Fibroblast of pulmonary artery (primary cell): Measurements from ENCODE around the gene PLP1.

Source experiments
- DNase-seq: peaks from one replicate; pipeline ENCODE4 v3.0.0-alpha.2; 2010; ENCODE audit warnings: low read depth
- H3K4me3 ChIP-seq: replicated peaks from 2 replicates; pipeline ENCODE4 v1.5.1; 2011; ENCODE audit warnings: low read depth, mild to moderate bottlenecking, control low read depth, low read length, moderate library complexity
- TF ChIP-seq, protein P1 (sequence below): IDR thresholded peaks from 2 replicates; pipeline ENCODE4 v1.5.1; 2011; ENCODE audit warnings: mild to moderate bottlenecking, control low read depth, low read length, inconsistent platforms; ENCODE audit errors: missing control alignments

The PLP1 gene

DNA sequence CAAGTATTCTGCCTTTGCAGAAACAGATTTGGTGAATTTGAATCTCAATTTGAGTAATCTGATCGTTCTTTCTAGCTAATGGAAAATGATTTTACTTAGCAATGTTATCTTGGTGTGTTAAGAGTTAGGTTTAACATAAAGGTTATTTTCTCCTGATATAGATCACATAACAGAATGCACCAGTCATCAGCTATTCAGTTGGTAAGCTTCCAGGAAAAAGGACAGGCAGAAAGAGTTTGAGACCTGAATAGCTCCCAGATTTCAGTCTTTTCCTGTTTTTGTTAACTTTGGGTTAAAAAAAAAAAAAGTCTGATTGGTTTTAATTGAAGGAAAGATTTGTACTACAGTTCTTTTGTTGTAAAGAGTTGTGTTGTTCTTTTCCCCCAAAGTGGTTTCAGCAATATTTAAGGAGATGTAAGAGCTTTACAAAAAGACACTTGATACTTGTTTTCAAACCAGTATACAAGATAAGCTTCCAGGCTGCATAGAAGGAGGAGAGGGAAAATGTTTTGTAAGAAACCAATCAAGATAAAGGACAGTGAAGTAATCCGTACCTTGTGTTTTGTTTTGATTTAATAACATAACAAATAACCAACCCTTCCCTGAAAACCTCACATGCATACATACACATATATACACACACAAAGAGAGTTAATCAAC lies 15.3 kb downstream of the PLP1 start:
- H3K4me3 ChIP-seq = no peak overlapping the region
- peak; percentile 19 for DNase-seq
- TF ChIP-seq, protein P1, sequence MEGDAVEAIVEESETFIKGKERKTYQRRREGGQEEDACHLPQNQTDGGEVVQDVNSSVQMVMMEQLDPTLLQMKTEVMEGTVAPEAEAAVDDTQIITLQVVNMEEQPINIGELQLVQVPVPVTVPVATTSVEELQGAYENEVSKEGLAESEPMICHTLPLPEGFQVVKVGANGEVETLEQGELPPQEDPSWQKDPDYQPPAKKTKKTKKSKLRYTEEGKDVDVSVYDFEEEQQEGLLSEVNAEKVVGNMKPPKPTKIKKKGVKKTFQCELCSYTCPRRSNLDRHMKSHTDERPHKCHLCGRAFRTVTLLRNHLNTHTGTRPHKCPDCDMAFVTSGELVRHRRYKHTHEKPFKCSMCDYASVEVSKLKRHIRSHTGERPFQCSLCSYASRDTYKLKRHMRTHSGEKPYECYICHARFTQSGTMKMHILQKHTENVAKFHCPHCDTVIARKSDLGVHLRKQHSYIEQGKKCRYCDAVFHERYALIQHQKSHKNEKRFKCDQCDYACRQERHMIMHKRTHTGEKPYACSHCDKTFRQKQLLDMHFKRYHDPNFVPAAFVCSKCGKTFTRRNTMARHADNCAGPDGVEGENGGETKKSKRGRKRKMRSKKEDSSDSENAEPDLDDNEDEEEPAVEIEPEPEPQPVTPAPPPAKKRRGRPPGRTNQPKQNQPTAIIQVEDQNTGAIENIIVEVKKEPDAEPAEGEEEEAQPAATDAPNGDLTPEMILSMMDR = no peak

DNA sequence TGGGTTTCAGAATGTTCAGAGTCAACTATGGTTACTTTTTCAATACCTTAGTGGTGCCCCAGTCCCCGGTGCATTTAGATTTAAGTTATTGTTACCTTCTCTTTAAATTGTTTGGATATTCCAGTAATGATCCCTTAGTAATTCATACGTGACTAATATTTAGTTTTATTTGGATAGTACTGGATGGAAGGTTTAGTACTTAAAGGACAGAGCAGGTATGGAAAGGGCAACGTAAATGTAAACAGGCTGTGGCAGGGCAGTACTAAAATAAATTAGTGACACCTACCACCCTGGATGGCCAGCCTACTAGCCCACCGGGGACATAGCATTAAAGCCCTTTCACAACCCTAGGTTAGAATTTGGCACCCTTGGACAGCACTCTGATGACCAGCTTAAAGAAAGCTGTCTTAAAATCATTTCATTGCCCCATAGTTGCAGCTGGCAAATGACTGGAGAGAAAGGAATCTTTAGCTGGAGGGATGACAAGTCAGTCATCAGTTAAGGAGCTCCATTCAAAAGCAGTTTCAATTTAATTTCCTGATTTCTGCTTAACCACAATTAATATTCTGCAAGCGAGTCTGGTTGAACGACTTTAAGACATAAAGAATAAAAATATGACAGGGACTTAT lies 16.4 kb downstream of the PLP1 start:
- TF ChIP-seq, protein P1 = no peak
- peak; percentile 81 for DNase-seq
- peak overlapping the region; percentile 33 for H3K4me3 ChIP-seq

DNA sequence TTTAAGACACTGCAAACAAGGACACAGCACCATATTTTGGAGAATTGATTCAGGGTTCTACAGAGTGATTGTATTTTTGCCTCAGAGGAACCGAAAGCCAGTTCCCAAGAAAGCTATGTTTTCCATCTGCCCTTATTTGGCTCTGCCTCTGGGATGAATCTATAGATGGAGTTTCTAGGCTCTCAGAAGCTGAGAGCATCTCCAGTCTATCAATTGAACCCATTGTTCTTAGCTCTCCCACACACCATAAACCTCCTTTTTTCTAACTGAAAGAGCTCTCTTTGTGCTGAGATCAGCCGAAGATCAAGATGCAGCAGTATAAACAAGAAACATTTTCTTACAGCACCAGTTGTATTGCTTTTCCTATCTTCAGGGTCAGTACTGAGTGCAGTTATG lies 16.9 kb downstream of the PLP1 start:
- DNase-seq = peak; percentile 44
- H3K4me3 ChIP-seq = peak overlapping the region; percentile 33
- TF ChIP-seq, protein P1 = no peak

DNA sequence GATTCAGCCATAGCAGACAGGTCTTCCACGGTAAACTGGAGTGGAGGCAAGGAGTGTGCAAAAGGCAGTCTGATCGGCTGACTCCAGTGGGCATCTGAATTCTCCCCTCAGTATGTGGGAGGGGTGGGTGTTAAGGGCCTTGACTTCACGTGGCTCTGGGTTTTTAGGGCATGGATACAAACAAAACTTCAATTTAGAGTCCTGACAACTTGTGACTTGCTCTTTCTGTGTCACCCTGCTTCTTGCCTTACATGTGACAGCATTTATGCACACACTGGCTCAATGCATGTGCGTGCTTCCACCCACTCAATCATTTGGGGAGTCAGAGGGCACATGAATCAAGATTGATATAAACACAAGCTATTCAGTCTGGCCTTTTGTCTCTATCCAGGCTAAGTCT lies 17.5 kb downstream of the PLP1 start:
- DNase-seq = no peak
- H3K4me3 ChIP-seq = no peak overlapping the region
- TF ChIP-seq, protein P1 = no peak

DNA sequence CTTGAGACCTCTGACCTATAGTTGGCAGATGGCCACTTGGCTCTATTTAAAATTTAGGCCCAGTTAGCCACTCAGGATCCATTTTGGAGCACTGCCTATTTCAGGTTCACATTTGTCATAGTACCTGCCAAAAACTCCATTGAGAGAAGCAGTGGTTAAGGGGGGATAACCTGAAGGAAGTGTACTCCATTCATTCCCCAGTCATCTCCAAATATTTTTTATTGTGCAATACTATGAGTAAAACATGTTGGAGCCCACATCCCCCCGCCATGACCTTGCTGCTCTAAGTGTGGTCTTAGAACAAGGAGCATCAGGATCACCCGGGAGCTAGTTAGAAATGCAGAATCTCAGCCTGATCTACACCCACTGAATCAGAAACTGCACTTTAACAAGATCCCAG lies 21.1 kb downstream of the PLP1 start:
- DNase-seq = no peak
- TF ChIP-seq, protein P1 = no peak
- no peak overlapping the region for H3K4me3 ChIP-seq

DNA sequence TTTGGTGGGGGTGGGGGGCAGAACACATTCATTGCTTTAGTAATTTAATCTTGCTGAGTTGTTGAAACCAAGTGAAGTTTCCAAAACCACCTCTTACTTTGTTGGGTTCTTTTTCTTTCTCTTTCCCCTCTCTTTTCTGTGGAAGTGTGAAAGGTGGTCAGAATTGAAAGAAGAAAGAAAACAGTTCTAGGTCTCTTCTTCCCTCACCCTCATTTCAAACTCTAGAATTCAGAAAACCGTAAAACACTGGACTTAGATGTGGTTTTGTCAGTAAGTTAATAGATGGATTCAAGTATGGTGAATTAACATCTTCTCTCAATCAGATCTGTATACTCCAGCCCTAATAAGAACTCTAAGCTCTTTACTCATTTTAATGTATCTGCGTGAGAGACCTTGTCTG lies 23.7 kb downstream of the PLP1 start:
- DNase-seq = no peak

More for the DNA sequence above, 23.7 kb downstream of the PLP1 start:
- H3K4me3 ChIP-seq = no peak overlapping the region
- TF ChIP-seq, protein P1 = no peak
